HEK293 (cell line): ENCODE data around the gene CD82.

Experiments
- CTCF ChIA-PET: fragments of 350-600 bp; formaldehyde crosslinking; extraction: SDS; loops from one replicate; lab custom pipeline; 2021; ENCODE audit warnings: antibody characterized with exemption; lab: Yijun Ruan, JAX
- POLR2A ChIA-PET: fragments of 300-600 bp; formaldehyde crosslinking; extraction: SDS; loops from one replicate; lab custom pipeline; 2020; ENCODE audit warnings: antibody characterized with exemption, inconsistent platforms; lab: Yijun Ruan, JAX
- H3K27ac ChIP-seq: fragments of 200-500 bp; sonication (Bioruptor generic); 2 replicates; pipeline ENCODE4 v1.5.1; 2014; ENCODE audit warnings: low read depth, low read length, control low read depth, inconsistent platforms; ENCODE audit errors: extremely low read depth
- H3K36me3 ChIP-seq, 2 experiments: fragments of 200-500 bp in 1 of 2; sonication (Bioruptor generic) in 1 of 2; 1 replicate in 1 of 2; 2 replicates in 1 of 2; pipeline ENCODE4 v1.5.1; 2014 to 2017; ENCODE audit warnings: inconsistent platforms in 2 of 2, low read length in 2 of 2; ENCODE audit not compliant: control insufficient read depth in 2 of 2, insufficient read depth in 1 of 2
- H3K4me1 ChIP-seq: fragments of 200-500 bp; sonication (Bioruptor generic); 2 replicates; pipeline ENCODE4 v1.5.1; 2014; ENCODE audit warnings: mild to moderate bottlenecking, low read length, inconsistent platforms; ENCODE audit not compliant: control insufficient read depth, insufficient read depth
- H3K4me3 ChIP-seq: 2 replicates; pipeline ENCODE4 v1.5.1; 2011; ENCODE audit warnings: low read depth, mild to moderate bottlenecking, control low read depth, low read length, moderate library complexity
- H3K9me3 ChIP-seq: fragments of 200-500 bp; sonication (Bioruptor generic); 2 replicates; pipeline ENCODE4 v1.5.1; 2014; ENCODE audit warnings: low read depth, low read length, inconsistent platforms; ENCODE audit not compliant: control insufficient read depth, insufficient read depth
- GLI2 ChIP-seq: fragments of 450-650 bp; formaldehyde crosslinking; IDR thresholded peaks from 2 replicates; pipeline ENCODE4; 2017; ENCODE audit warnings: missing biosample characterization, missing genetic modification characterization, low read depth, borderline replicate concordance
- GLIS2 ChIP-seq: fragments of 450-650 bp; formaldehyde crosslinking; IDR thresholded peaks from 2 replicates; pipeline ENCODE4 v1.5.1; 2016; ENCODE audit warnings: missing biosample characterization, missing genetic modification characterization
- PRDM6 ChIP-seq: fragments of 450-650 bp; formaldehyde crosslinking; IDR thresholded peaks from 2 replicates; pipeline ENCODE4 v1.5.1; 2017; ENCODE audit warnings: missing biosample characterization, missing genetic modification characterization
- SETDB1 ChIP-seq: IDR thresholded peaks from one replicate; pipeline ENCODE4 v1.6.1; 2017; ENCODE audit warnings: mild to moderate bottlenecking, low read length, moderate library complexity, mixed read lengths; ENCODE audit not compliant: insufficient read length
- YY1 ChIP-seq: fragments of 450-650 bp; formaldehyde crosslinking; IDR thresholded peaks from 2 replicates; pipeline ENCODE4 v1.5.1; 2018; ENCODE audit warnings: missing biosample characterization, missing genetic modification characterization
- ZNF138 ChIP-seq: fragments of 450-650 bp; formaldehyde crosslinking; IDR thresholded peaks from 2 replicates; pipeline ENCODE4 v1.5.1; 2016; ENCODE audit warnings: missing biosample characterization, missing genetic modification characterization, borderline replicate concordance
- ZNF157 ChIP-seq: fragments of 450-650 bp; formaldehyde crosslinking; IDR thresholded peaks from 2 replicates; pipeline ENCODE4 v1.5.1; 2016; ENCODE audit warnings: missing biosample characterization, missing genetic modification characterization
- ZNF18 ChIP-seq: fragments of 450-650 bp; formaldehyde crosslinking; IDR thresholded peaks from 2 replicates; pipeline ENCODE4 v1.5.1; 2016; ENCODE audit warnings: missing biosample characterization, missing genetic modification characterization
- ZNF19 ChIP-seq: fragments of 450-650 bp; formaldehyde crosslinking; IDR thresholded peaks from 2 replicates; pipeline ENCODE4; 2016; ENCODE audit warnings: missing biosample characterization, missing genetic modification characterization, low read depth
- ZNF214 ChIP-seq: fragments of 450-650 bp; formaldehyde crosslinking; IDR thresholded peaks from 2 replicates; pipeline ENCODE4 v1.5.1; 2017; ENCODE audit warnings: missing biosample characterization, mild to moderate bottlenecking, missing genetic modification characterization, borderline replicate concordance
- ZNF23 ChIP-seq: fragments of 450-650 bp; formaldehyde crosslinking; IDR thresholded peaks from 2 replicates; pipeline ENCODE4 v1.5.1; 2016; ENCODE audit warnings: missing biosample characterization, missing genetic modification characterization, borderline replicate concordance
- ZNF24 ChIP-seq: fragments of 450-650 bp; formaldehyde crosslinking; IDR thresholded peaks from 2 replicates; pipeline ENCODE4 v1.5.1; 2016; ENCODE audit warnings: missing biosample characterization, missing genetic modification characterization
- ZNF335 ChIP-seq: fragments of 450-650 bp; formaldehyde crosslinking; conservative IDR thresholded peaks from 2 replicates; pipeline ENCODE4 v1.5.1; 2016; ENCODE audit warnings: missing biosample characterization, missing genetic modification characterization
- ZNF341 ChIP-seq: fragments of 450-650 bp; formaldehyde crosslinking; IDR thresholded peaks from 2 replicates; pipeline ENCODE4; 2016; ENCODE audit warnings: low read depth, missing biosample characterization, missing genetic modification characterization
- ZNF362 ChIP-seq: fragments of 450-650 bp; formaldehyde crosslinking; IDR thresholded peaks from 2 replicates; pipeline ENCODE4 v1.5.1; 2016; ENCODE audit warnings: missing biosample characterization, missing genetic modification characterization
- ZNF366 ChIP-seq: fragments of 450-650 bp; formaldehyde crosslinking; conservative IDR thresholded peaks from 2 replicates; pipeline ENCODE4 v1.5.1; 2016; ENCODE audit warnings: missing biosample characterization, missing genetic modification characterization
- ZNF426 ChIP-seq: fragments of 450-650 bp; formaldehyde crosslinking; IDR thresholded peaks from 2 replicates; pipeline ENCODE4 v1.5.1; 2017; ENCODE audit warnings: missing biosample characterization, missing genetic modification characterization, mild to moderate bottlenecking, inconsistent platforms, moderate library complexity
- ZNF596 ChIP-seq: fragments of 450-650 bp; IDR thresholded peaks from 2 replicates; pipeline ENCODE4 v1.5.0; 2018; ENCODE audit warnings: missing biosample characterization, mild to moderate bottlenecking, missing genetic modification characterization, moderate library complexity
- ZNF776 ChIP-seq: fragments of 450-650 bp; formaldehyde crosslinking; IDR thresholded peaks from 2 replicates; pipeline ENCODE4 v1.5.0; 2017; ENCODE audit warnings: missing biosample characterization, missing genetic modification characterization, borderline replicate concordance
- ZNF830 ChIP-seq: fragments of 450-650 bp; IDR thresholded peaks from 2 replicates; pipeline ENCODE4 v1.5.0; 2018; ENCODE audit warnings: missing biosample characterization, missing genetic modification characterization, low read depth, mild to moderate bottlenecking, moderate library complexity
- ZSCAN16 ChIP-seq: fragments of 450-650 bp; formaldehyde crosslinking; IDR thresholded peaks from 2 replicates; pipeline ENCODE4 v1.5.1; 2016; ENCODE audit warnings: missing biosample characterization, missing genetic modification characterization
- ZSCAN18 ChIP-seq: fragments of 450-650 bp; formaldehyde crosslinking; IDR thresholded peaks from 2 replicates; pipeline ENCODE4 v1.5.1; 2016; ENCODE audit warnings: missing biosample characterization, missing genetic modification characterization
- ZXDB ChIP-seq: fragments of 450-650 bp; formaldehyde crosslinking; IDR thresholded peaks from 2 replicates; pipeline ENCODE4 v1.5.1; 2016; ENCODE audit warnings: missing biosample characterization, missing genetic modification characterization

Gene CD82

GRCh38 chr11:44519989-44520737, 45.3 kb upstream of the CD82 start:
- ChIA-PET CTCF (no interaction called here), POLR2A (no interaction called here)
- TF ChIP-seq ZNF214 (tag by site-specific recombination) (no peak), ZNF19 (tag by site-specific recombination) (no peak), ZNF24 (no peak), ZNF426 (tag by site-specific recombination) (no peak), ZNF341 (tag by site-specific recombination) (no peak), ZSCAN18 (no peak), ZNF138 (tag by site-specific recombination) (no peak), PRDM6 (tag by site-specific recombination) (no peak), ZNF366 (tag by site-specific recombination) (no peak), GLI2 (no peak), ZNF776 (tag by site-specific recombination) (no peak), ZSCAN16 (tag by site-specific recombination) (no peak), ZNF23 (tag by site-specific recombination) (no peak), YY1 (no peak), ZNF157 (no peak), SETDB1 (no peak), ZXDB (tag by site-specific recombination) (no peak), ZNF596 (no peak)
- Histone ChIP-seq H3K27ac (no peak overlapping the region), H3K36me3 (no peaks in the 10 kb centered on the region), H3K4me3 (no peak overlapping the region), H3K4me1 (no peaks in the 10 kb centered on the region), H3K9me3 (no peaks in the 10 kb centered on the region)

- Histone ChIP-seq H3K4me3 (no peak overlapping the region), H3K27ac (no peak overlapping the region), H3K9me3 (no peaks in the 10 kb centered on the region), H3K36me3 (no peaks in the 10 kb centered on the region)
- CTCF ChIA-PET: interaction anchor here (1.0 kb wide), 1 partner anchor 415 kb away, joined by 4 read pairs; no protein-coding TSS in a partner anchor
- no peak for TF ChIP-seq ZNF362 (tag by site-specific recombination)
- TF ChIP-seq ZNF830 (tag by site-specific recombination): no peak
- no peak for TF ChIP-seq GLIS2 (tag by site-specific recombination)
- TF ChIP-seq ZNF18 (tag by site-specific recombination): no peak
- no peak for TF ChIP-seq ZNF23 (tag by site-specific recombination)
- TF ChIP-seq ZNF335 (tag by site-specific recombination): no peak
- TF ChIP-seq, all 188 proteins: peak for 0
- POLR2A ChIA-PET: no interaction called here
- H3K4me1 ChIP-seq: no peaks in the 10 kb centered on the region
These were observed 44.3 kb upstream of the CD82 start for GRCh38 chr11:44521148-44521547.
